Breast epithelium (tissue), 3 donors: Measurements from ENCODE around the gene CADPS.

ENCODE experiments used
- CTCF ChIP-seq, 3 donors: fragments of 450-650 bp; IDR thresholded peaks; one replicate each; pipeline ENCODE4 v1.5.1; 2016 to 2017; ENCODE audit warnings: antibody characterized with exemption in 3 of 3, mild to moderate bottlenecking in 3 of 3, moderate library complexity in 3 of 3
- POLR2A ChIP-seq: fragments of 450-650 bp; IDR thresholded peaks from one replicate; pipeline ENCODE4 v1.6.1; 2016; ENCODE audit warnings: antibody characterized with exemption, mild to moderate bottlenecking, moderate library complexity

DNA sequence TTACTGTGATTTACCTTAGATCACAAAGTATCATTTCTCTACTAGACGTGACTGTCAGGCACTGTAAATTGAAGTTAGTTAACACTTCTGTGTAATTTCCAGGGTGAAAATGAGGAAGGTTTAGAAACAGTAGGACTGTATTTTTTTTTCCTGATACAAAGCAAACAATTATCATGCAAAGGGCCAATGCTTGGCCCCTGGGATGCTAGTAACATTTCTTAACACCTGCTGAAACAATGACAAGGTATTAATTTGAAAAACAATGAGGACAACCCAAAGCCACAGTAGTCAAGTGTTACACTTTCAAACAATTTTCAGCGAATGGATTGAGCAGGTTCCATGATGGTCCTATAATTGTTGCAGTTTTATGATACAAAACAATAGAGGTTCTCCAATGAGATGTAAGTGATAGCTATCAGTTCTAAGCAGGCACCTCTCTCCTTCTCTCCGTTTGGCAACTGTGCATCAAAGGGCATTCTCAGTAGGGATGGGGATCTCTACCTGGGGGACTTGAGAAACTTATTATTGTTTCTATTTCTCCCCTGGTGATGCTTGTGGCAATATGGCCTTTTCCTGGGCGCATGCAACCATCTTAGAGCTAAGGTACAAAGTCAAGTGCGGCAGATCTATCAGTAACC lies 435.9 kb downstream of the CADPS start:
- TF ChIP-seq CTCF (IDR thresholded peaks at IDR 0.05) (no peak), POLR2A (no peak)
